Inflammatory macrophage (primary cell): ENCODE results near the gene FGF8.

Experiments
- DNase-seq, 2 donors: peaks; one replicate each; pipeline ENCODE4 v3.0.0-alpha.2; 2020 to 2022

The FGF8 gene

DNA sequence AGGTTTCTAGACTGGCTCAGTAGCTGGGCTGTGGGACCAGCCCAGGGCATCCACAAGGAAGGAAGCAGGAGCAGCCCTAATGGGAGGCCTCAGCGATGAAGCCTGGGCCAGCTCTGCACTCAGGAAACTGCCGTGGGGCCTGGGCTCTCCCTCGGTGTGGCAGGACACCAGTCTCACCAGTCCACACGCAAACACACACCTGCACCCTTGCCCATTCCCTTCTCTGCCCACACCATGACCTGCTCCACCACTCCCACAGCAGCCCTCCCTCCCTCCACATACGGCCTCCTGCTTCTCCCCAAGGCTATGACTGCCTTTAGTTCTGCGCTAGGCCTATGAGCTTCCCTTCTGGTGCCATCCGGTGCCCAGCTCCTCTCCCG is 7.1 kb downstream of the FGF8 start:
- no peak for DNase-seq

DNA sequence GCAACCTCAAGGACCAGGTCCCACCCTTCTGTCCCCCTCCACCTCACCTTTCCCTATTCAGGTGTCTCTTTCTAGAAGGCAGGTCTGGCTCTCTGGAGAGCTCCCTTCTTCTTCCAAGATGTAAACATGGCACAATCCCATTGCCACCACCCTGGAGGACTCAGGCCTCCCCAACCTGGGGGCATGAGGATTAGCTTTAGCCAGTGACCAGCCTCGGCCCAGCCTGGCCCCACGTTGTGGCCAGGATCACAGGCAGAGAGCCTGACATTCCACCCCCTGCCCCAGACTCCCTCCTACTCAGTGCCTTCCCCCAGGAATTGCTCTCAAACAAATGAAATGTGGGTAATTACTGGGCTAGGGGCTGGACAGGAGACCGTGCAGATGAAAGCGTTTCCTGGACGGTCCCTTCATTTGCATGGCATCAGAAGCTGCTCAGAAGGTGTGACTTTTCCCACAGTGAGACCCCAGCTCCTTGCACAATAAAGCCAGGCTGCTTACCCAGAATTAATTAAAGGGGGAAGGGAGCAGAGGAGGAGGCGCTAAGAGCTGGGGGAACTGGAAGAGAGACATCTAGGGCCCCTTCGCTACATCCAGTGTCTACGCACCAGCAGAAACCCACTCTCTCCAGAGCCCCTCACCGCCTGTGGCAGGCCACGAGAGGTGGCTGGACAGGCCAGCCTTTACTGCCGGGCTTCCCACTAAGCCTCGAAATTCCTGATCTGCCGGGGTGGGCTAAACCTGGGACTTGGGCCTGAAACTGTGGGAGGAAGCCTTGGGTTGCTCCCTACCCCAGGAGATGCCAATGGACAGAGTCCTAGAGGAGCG is 7.7 kb downstream of the FGF8 start:
- DNase-seq = no peak

DNA sequence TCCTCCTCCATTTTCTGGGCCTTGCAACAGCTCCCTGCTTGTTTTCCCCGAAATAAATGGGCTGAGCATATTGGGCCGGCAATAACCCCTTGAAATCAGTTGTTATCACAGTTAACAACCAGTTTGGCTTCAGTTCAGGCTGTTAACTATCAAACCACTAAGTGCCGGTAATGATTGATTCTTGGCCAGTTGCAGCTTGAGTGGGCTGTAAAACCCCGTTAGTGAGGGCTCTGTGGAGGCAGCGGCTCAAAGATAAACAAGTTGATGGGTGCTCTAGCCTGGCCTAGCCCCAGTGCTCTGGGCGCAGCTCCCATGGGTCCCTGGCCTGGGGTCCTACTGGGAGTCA is 8.3 kb downstream of the FGF8 start:
- DNase-seq = no peak

- no peak for DNase-seq
Measured at GRCh38 chr10:101766753-101767599, 8.9 kb downstream of the FGF8 start.

GRCh38 chr10:101766306-101766705 is 9.6 kb downstream of the FGF8 start:
- no peak for DNase-seq

GRCh38 chr10:101763141-101763846 is 12.6 kb downstream of the FGF8 start:
- no peak for DNase-seq

- DNase-seq = no peak
Measured at GRCh38 chr10:101762736-101763135, 13.2 kb downstream of the FGF8 start.

DNA sequence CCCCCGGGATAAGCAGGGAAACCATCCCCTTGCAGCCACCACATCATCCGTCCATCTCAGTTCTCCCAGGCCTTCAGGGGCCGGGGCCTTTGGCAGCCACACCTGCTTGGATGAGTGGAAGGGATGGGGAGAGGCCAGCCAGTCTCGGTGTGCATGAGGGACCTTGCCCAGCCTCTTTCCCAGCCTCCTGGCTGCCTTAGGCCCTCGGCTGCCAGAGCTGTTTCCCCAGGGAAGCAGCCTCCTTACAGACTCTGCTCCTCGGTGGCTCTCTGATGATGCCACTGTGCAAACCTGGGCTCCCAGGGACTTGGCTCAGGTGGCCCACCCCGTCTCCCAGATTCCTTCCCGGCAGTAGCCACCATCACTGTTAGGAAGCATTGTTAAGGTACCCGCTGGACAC is 14.7 kb downstream of the FGF8 start:
- DNase-seq = no peak

DNA sequence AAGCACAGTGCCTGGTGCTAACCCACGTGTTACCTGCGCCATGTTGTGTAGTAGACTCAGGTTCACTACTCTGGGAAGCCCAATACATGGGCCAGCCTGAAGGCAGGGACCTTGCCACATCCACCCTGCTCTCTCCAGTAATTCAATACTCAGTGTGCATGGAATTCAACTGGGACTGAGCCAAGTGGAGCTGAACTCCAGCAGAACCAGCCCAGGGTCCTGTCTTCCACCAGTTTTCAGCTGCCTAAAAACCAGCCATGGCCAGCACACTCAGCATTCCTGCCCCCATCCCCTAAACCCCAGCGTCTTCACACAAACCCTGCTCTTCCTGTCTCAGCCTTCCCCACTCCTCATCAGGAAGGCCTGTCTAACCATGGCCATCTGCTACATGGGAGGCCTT is 15.4 kb downstream of the FGF8 start:
- DNase-seq = no peak

- no peak for DNase-seq
Measured at GRCh38 chr10:101759309-101760247, 16.3 kb downstream of the FGF8 start.

DNA sequence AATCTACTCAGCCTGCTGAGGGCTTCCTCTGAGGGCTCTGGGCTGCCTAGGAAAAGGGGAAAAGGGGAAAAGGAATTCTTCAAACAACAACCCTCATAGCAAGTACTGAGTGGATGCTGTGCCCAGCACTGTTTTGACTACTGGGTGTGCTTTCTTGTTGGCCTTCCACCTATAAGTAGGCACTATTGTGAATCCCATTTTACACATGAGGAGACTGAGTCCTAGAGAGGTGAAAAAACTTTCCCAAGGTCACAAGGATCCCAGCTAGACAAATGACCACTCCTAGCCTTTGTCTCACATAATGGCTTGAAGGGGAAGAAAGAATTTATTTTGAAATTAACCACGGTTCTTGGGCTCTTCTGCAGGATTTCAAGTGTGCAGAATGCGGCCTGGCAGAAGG is 17.1 kb downstream of the FGF8 start:
- DNase-seq = no peak

GRCh38 chr10:101752241-101752640 is 23.7 kb downstream of the FGF8 start:
- no peak for DNase-seq

DNA sequence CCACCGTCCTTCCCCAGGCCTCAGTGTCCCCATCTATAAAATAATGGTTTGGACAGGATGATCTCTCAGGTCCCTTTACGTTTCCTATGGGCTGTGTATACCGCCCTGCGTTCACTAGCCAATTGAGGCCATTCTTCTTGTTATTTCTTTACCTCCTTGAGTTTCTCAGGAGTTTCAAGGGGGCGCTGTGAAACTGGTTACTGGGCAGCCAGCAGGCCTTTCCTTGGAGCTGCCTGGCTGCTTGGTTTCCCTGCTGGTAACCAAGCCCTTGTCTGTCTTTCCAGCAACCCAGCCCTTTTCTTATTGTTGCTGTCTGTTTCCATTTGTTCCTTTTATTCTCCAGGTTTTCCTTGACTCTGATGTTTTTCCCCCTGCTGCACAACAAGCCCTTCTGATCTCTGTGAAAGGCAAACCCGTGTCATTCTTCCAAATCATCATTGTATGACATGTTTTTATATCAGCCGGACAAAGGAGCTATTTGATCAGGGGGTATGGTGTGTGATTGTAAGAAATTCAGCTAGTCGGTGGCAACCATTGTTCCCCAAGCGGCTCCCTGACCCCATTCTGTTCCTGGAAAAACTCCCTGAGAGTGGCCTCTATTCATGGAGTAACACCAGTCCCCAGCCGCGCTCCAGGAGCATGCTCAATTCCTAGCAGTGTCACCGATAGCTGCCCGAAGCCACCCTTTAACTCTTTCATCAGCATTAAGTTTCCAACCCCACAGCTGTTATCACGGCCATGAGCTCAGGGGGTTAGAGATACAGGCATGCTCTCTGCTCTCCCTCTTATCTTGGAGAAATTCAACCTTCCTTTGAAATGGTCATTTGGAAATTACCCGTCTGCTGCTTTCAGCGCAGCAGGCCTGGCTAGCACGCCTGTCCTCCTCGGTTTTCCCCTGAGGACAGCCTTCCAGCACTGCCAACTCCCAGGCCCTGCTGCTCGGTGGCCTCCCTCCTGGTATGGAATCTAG is 26.6 kb downstream of the FGF8 start:
- DNase-seq = no peak

- no peak for DNase-seq
Measured at GRCh38 chr10:101748496-101748895, 27.4 kb downstream of the FGF8 start.

GRCh38 chr10:101745074-101745696 is 30.7 kb downstream of the FGF8 start:
- DNase-seq = peak in 1 of 2 donors; percentile 9

GRCh38 chr10:101744267-101744666 is 31.6 kb downstream of the FGF8 start:
- DNase-seq = no peak

DNA sequence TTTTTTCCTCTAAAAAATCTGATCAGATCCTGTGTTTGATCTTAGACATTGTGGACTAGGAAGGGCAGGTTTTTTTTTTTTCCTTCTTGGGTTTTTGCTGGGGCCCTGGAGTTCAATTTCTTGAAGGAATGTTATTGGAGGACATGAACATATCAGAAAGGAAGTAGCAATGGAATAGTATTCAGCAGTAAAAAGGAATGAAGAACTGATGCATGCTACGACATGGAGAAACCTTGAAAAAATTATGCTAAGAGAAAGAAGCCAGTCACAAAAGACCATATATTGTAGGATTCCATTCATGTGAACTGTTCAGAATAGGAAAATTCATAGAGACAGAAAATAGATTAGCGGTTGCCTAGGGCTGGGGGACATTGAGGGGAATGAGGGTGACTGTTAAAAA is 34.0 kb downstream of the FGF8 start:
- DNase-seq = no peak

DNA sequence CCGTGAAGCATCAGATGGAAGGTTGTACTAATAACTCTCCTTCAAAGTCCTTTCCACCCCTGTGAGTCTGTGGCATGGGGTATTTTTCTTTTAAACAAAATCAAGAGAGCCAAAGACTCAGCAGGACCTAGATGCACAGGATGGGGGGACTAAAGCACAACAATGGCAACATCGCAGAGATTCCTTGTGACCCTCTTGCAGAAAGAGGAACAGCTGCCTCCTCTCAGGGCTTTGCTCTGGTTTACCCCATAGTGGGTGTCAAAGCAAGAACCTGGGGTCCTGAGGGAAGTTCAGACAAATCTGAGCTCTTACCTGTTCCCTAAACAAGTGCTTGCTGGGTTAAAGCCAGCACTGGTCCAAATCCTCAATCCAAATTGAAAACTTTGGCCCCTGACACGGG is 39.2 kb downstream of the FGF8 start:
- DNase-seq = peak in 1 of 2 donors; percentile 6

DNA sequence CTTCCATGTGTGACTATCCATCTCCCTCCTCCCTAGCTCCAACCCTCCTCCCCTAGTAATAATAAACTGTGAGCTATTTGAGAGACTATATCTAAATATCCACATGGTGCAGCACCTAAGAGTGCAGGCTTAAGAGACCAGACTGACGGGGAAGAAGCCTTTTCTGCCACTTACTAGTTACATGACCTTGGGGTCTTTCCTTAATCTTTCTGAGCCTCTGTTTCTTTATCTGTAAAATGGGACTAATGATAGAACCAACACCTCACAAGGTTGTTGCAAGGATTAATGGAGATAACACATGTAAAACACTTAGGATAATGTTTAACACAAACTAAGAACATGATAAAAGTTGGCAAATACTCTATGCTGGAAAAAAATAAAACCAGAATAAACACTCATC is 43.8 kb downstream of the FGF8 start:
- no peak for DNase-seq

DNA sequence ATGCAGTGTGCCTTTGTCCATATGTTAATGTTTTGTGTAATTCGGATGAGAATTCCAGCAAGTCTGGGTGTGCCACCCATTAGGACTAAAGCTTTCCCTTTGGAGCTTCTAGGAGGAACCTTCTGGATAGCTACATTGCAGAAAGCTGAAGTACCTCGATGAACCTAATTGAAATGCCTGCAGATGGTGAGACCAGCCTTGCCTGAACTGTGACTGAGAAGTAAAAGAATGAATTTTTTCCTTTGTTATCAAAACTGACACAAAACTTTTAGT is 49.9 kb downstream of the FGF8 start:
- no peak for DNase-seq
